ENCODE measurements around the gene CDKAL1.

DNA sequence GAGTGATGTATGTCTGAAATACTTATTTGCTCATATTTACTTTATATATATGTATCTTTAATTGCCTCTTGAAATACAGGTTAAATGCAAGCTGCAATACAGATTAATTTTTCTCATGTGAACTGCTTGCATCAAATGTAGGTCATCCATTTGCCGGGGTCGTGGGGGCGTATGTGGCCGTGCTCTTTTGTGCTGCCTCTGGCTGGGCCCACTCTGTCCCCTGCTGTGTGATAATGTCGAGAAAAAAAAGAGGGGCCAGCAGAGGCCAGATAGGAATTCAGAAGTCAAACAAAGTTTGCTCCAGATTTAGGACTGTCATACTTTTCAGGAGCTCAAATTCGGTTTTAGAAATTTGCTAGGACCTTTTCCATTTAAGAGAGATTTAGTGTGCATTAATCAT lies 599.6 kb downstream of the CDKAL1 start:
- TF ChIP-seq, protein P1, sequence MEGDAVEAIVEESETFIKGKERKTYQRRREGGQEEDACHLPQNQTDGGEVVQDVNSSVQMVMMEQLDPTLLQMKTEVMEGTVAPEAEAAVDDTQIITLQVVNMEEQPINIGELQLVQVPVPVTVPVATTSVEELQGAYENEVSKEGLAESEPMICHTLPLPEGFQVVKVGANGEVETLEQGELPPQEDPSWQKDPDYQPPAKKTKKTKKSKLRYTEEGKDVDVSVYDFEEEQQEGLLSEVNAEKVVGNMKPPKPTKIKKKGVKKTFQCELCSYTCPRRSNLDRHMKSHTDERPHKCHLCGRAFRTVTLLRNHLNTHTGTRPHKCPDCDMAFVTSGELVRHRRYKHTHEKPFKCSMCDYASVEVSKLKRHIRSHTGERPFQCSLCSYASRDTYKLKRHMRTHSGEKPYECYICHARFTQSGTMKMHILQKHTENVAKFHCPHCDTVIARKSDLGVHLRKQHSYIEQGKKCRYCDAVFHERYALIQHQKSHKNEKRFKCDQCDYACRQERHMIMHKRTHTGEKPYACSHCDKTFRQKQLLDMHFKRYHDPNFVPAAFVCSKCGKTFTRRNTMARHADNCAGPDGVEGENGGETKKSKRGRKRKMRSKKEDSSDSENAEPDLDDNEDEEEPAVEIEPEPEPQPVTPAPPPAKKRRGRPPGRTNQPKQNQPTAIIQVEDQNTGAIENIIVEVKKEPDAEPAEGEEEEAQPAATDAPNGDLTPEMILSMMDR (IDR thresholded peaks at IDR 0.05): no peak
- TF ChIP-seq POLR2A (IDR thresholded peaks at IDR 0.05): no peak
- no peak for TF ChIP-seq EP300 (IDR thresholded peaks at IDR 0.05)

All from tibial nerve (tissue), 4 donors.